Endothelial cell of umbilical vein (primary cell): ENCODE measurements around the gene TRAP1. TPM values are rescaled to one million over a fixed set of nuclear protein-coding genes. Genes with fewer than 3 reads are reported as not detected.

ENCODE experiments used
- BruUV-seq: library from RNA; stranded (reverse); fragments of 400-500 nt; replicated peaks from 2 replicates; lab custom pipeline; 2021; lab: Mats Ljungman, UMichigan
- CTCF ChIA-PET: fragments of 300-600, 350-600 bp; sonication (Branson Sonifier 250); formaldehyde crosslinking; loops from one replicate; lab custom pipeline; 2021; ENCODE audit warnings: antibody characterized with exemption, inconsistent platforms; lab: Charles Lee
- POLR2A ChIA-PET: fragments of 300-600, 350-600 bp; sonication (Branson Sonifier 250); formaldehyde crosslinking; loops from one replicate; lab custom pipeline; 2021; ENCODE audit warnings: antibody characterized with exemption, inconsistent platforms; lab: Charles Lee
- DNase-seq: peaks from one replicate; pipeline ENCODE4 v3.0.0-alpha.2; 2011; ENCODE audit warnings: low read depth, low spot score
- FAIRE-seq: peaks from 2 replicates; lab custom pipeline; 2011; peaks lifted over from hg19 to GRCh38; lab: Jason Lieb, UNC
- H2AFZ ChIP-seq: 2 replicates; pipeline ENCODE4 v1.6.0; 2012; ENCODE audit warnings: low read depth, low read length, control low read depth, inconsistent platforms
- H3K27ac ChIP-seq: 2 replicates; pipeline ENCODE4 v1.5.1; 2011; ENCODE audit warnings: low read depth, mild to moderate bottlenecking, control low read depth, low read length, moderate library complexity; ENCODE audit not compliant: insufficient read depth
- H3K27me3 ChIP-seq, 2 experiments: 2 replicates each; pipeline versions ENCODE4 v1.6.0 to v1.6.1; 2011; ENCODE audit warnings: low read length in 2 of 2, mixed read lengths in 1 of 2; ENCODE audit not compliant: control insufficient read depth in 2 of 2, insufficient read depth in 2 of 2
- H3K36me3 ChIP-seq, 2 experiments: 2 replicates in 1 of 2; 3 replicates in 1 of 2; pipeline ENCODE4 v1.5.1; 2011; ENCODE audit warnings: low read length in 2 of 2, mild to moderate bottlenecking in 1 of 2, moderate library complexity in 1 of 2; ENCODE audit not compliant: control insufficient read depth in 2 of 2, insufficient read depth in 2 of 2; ENCODE audit errors: extremely low read depth in 1 of 2
- H3K4me1 ChIP-seq: 3 replicates; pipeline ENCODE4 v1.5.1; 2011; ENCODE audit warnings: mild to moderate bottlenecking, low read length; ENCODE audit not compliant: control insufficient read depth, insufficient read depth; ENCODE audit errors: extremely low read depth
- H3K4me2 ChIP-seq: 2 replicates; pipeline ENCODE4 v1.6.1; 2011; ENCODE audit warnings: low read length, control low read depth, mixed read lengths; ENCODE audit not compliant: insufficient read depth
- H3K4me3 ChIP-seq, 3 experiments: fragments of 200-600 bp in 1 of 3; sonication (generic), shearing (Covaris generic) in 1 of 3; replicated peaks in 1 of 3; 2 replicates each; pipeline ENCODE4 v1.5.1; 2011 to 2016; ENCODE audit warnings: control low read depth in 3 of 3, low read length in 3 of 3, mild to moderate bottlenecking in 2 of 3, inconsistent platforms in 1 of 3, low read depth in 1 of 3, moderate library complexity in 1 of 3; ENCODE audit not compliant: insufficient read depth in 1 of 3
- H3K79me2 ChIP-seq: 2 replicates; pipeline ENCODE4 v1.6.0; 2012; ENCODE audit warnings: low read length, inconsistent platforms; ENCODE audit not compliant: control insufficient read depth, insufficient read depth
- H3K9ac ChIP-seq: replicated peaks from 2 replicates; pipeline ENCODE3; 2011; ENCODE audit warnings: low read length, control low read depth; ENCODE audit not compliant: insufficient read depth; ENCODE audit errors: extremely low read depth
- H3K9me1 ChIP-seq: replicated peaks from 3 replicates; pipeline ENCODE4 v1.6.0; 2011; ENCODE audit warnings: mild to moderate bottlenecking, low read length; ENCODE audit not compliant: control insufficient read depth, insufficient read depth; ENCODE audit errors: extremely low read depth
- H3K9me3 ChIP-seq: replicated peaks from 2 replicates; pipeline ENCODE4 v1.5.1; 2012; ENCODE audit warnings: low read length, inconsistent platforms; ENCODE audit not compliant: control insufficient read depth, insufficient read depth
- H4K20me1 ChIP-seq: replicated peaks from 2 replicates; pipeline ENCODE3; 2011; ENCODE audit warnings: mild to moderate bottlenecking, low read length; ENCODE audit not compliant: control insufficient read depth, insufficient read depth; ENCODE audit errors: extremely low read depth
- EZH2 ChIP-seq: IDR thresholded peaks from 2 replicates; pipeline ENCODE4 v1.6.1; 2012; ENCODE audit warnings: borderline replicate concordance, low read depth, mild to moderate bottlenecking, moderate library complexity, low read length, inconsistent platforms; ENCODE audit not compliant: severe bottlenecking
- FOS ChIP-seq: IDR thresholded peaks from 2 replicates; pipeline ENCODE4 v1.6.1; 2011; ENCODE audit warnings: mild to moderate bottlenecking, low read length, moderate library complexity, borderline replicate concordance; ENCODE audit not compliant: insufficient read depth
- JUN ChIP-seq: IDR thresholded peaks from 2 replicates; pipeline ENCODE4 v1.6.1; 2011; ENCODE audit warnings: borderline replicate concordance, low read depth; ENCODE audit not compliant: insufficient read length, insufficient read depth
- MYC ChIP-seq: IDR thresholded peaks from one replicate; pipeline ENCODE4 v1.6.1; 2011; ENCODE audit warnings: mild to moderate bottlenecking, low read depth, low read length
- POLR2A ChIP-seq: IDR thresholded peaks from 2 replicates; pipeline ENCODE4 v1.6.1; 2012; ENCODE audit warnings: low read depth, mild to moderate bottlenecking, control low read depth, low read length
- POLR2AphosphoS5 ChIP-seq: IDR thresholded peaks from 2 replicates; pipeline ENCODE4 v1.6.1; 2012; ENCODE audit warnings: low read depth, mild to moderate bottlenecking, control low read depth, low read length, moderate library complexity; ENCODE audit not compliant: insufficient read depth
- dilution Hi-C: fragments of 300-500 bp; cut with MboI; formaldehyde crosslinking; loops from one replicate; pipeline ENCODE4 v1.15.0; 2019; ENCODE audit warnings: low sequenced_read_pairs; ENCODE audit not compliant: extremely low pct_ligation_motif_present
- intact Hi-C: fragments of 100-400 bp; cut with micrococcal nuclease; formaldehyde crosslinking; loops from one replicate; pipeline ENCODE4 v1.10.0; 2022
- polyA plus RNA-seq, 4 experiments: library from polyadenylated mRNA; depleted of rRNA in 3 of 4; stranded (reverse) in 3 of 4; unstranded in 1 of 4; fragments of >200 nt; gene quantifications; 2 replicates each; pipeline versions ENCODE4 v1.2.1 to v1.2.3, GENCODE V29; 2011 to 2012; ENCODE audit warnings: missing spikeins in 1 of 4
- total RNA-seq: library from RNA; stranded (reverse); gene quantifications from 2 replicates; pipeline ENCODE4 v1.2.3, GENCODE V29; 2021
- TF ChIP-seq, protein P1 (sequence below): IDR thresholded peaks from 2 replicates; pipeline ENCODE4 v1.6.1; 2011; ENCODE audit not compliant: insufficient read depth, insufficient read length
- TF ChIP-seq, protein P2 (sequence below), 2 donors: IDR thresholded peaks; 1 replicate in 1 of 2; 2 replicates in 1 of 2; pipeline ENCODE4 v1.5.1; 2011; ENCODE audit warnings: low read length in 2 of 2, mild to moderate bottlenecking in 2 of 2, moderate library complexity in 2 of 2, control low read depth in 1 of 2, inconsistent platforms in 1 of 2, low read depth in 1 of 2; ENCODE audit not compliant: insufficient read depth in 1 of 2; ENCODE audit errors: extremely low read depth in 1 of 2

The TRAP1 gene
- total and polyA plus RNA-seq, 2 donors (not counting 3 experiments of a cell fraction or from before 2014, with no cell fraction given) = 95.6 to 102 TPM

DNA sequence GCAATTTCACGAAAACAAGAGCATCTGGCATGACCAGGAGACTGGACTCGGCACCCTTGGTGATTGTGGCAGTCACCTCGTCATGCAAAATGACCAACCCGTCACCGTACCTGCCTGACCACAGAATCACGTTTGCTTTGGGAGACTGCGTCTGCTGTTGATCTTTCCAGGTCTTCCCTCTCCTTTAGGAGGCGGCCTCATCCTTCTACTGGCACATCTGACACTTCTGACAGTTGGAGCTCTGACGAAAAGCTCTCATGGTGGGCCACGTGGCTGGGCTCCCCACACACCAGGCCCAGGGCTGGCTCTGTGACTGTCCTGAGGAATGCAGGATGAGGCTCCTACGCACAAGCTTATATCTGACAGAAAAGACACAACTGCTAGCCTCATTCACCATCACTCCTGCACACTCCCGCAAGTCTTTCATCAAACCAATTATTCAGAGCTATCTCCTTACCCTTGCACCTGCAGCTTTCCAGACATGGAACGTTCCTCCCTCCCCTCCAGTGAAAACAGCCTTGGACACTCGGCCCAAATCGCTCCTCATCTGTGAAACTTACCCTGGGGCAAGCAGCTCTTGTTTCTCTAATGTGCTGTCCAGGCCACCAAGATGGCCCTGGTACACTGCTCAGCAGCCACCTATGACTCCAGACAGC is 3.6 kb downstream of the TRAP1 start:
- Histone ChIP-seq H3K9me1 (no peaks in the 10 kb centered on the region), H3K4me1 (peaks cover 14% of the 10 kb centered on the region), H2AFZ (no peak overlapping the region), H3K36me3 (peaks cover 0 to 6% of the 10 kb centered on the region in 2 experiments), H4K20me1 (no peaks in the 10 kb centered on the region), H3K79me2 (peaks cover 70% of the 10 kb centered on the region), H3K4me3 (no peak overlapping the region), H3K9ac (no peak overlapping the region), H3K27ac (no peak overlapping the region), H3K4me2 (no peak overlapping the region), H3K9me3 (no peaks in the 10 kb centered on the region), H3K27me3 (no peaks in the 10 kb centered on the region)
- TF ChIP-seq, protein P1, sequence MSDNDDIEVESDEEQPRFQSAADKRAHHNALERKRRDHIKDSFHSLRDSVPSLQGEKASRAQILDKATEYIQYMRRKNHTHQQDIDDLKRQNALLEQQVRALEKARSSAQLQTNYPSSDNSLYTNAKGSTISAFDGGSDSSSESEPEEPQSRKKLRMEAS = no peak
- TF ChIP-seq POLR2AphosphoS5 (no peak), FOS (no peak), EZH2 (no peak), POLR2A (no peak), JUN (no peak), MYC (no peak)
- TF ChIP-seq, protein P2, sequence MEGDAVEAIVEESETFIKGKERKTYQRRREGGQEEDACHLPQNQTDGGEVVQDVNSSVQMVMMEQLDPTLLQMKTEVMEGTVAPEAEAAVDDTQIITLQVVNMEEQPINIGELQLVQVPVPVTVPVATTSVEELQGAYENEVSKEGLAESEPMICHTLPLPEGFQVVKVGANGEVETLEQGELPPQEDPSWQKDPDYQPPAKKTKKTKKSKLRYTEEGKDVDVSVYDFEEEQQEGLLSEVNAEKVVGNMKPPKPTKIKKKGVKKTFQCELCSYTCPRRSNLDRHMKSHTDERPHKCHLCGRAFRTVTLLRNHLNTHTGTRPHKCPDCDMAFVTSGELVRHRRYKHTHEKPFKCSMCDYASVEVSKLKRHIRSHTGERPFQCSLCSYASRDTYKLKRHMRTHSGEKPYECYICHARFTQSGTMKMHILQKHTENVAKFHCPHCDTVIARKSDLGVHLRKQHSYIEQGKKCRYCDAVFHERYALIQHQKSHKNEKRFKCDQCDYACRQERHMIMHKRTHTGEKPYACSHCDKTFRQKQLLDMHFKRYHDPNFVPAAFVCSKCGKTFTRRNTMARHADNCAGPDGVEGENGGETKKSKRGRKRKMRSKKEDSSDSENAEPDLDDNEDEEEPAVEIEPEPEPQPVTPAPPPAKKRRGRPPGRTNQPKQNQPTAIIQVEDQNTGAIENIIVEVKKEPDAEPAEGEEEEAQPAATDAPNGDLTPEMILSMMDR (IDR thresholded peaks at IDR 0.05; ENCODE audit: extremely low read depth in 1 of 2, insufficient read depth in 1 of 2, low read depth in 1 of 2, low read length in 2 of 2) = no peak
- dilution Hi-C loops = no loop called here
- CTCF ChIA-PET = interaction anchor here (1.4 to 2.2 kb wide), 2 partner anchors 12 to 24 kb away, joined by 3 to 9 read pairs; no protein-coding TSS in a partner anchor
- DNase-seq (no peak), FAIRE-seq (no peak)
- POLR2A ChIA-PET = interaction anchor here (1.3 kb wide), 1 partner anchor 14 kb away, joined by 3 read pairs; no protein-coding TSS in a partner anchor
- BruUV-seq = no TSS peak
- intact Hi-C loops = no loop called here
